Activated gamma-delta T cell (primary cell): ENCODE measurements around the gene CST2.
"Not testable (repeated sequence)": the region's sequence is repeated elsewhere in the genome, so short reads cannot be mapped to it uniquely, and the experiment has no call there.

Experiments used
- DNase-seq: peaks from one replicate; lab custom pipeline; 2025; lab: John Stamatoyannopoulos, UW
- total RNA-seq, 2 donors: gene quantifications; one replicate each; lab custom pipeline; 2026; lab: John Stamatoyannopoulos, UW

Gene CST2
- total RNA-seq, result 0 reads per million in 2 donors

DNA sequence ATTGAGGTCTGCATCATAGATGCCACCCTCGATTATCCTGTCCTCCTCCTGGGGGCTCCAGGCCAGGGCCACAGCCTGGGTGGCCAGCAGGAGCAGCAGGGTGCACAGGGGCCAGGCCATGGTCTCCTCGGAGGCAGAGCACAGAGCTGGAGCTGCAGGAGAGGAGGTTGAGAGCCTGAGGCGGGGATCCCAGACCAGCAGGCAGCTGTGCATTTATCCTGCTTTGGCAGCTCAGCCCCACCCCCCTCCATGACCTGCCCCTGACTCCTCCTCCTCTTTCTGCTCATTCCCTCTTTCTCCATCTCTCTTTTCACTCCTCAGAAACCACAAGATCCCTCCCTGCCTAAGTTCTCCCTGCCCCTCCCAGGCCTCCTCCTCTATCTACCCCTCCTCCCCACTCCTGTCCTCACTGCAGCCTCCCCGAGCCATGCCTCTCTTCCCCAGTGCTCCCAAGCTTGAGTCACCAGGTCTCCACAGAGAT, at the start of gene CST2:
TSS of gene CST2 (minus strand) at position 189 of the 481 bp plus-strand sequence. CDS start at position 120, 69 bp downstream.
- no peak for DNase-seq

- DNase-seq, result no peak
These were observed 49.2 kb upstream of the CST2 start for GRCh38 chr20:23875606-23876237.

DNA sequence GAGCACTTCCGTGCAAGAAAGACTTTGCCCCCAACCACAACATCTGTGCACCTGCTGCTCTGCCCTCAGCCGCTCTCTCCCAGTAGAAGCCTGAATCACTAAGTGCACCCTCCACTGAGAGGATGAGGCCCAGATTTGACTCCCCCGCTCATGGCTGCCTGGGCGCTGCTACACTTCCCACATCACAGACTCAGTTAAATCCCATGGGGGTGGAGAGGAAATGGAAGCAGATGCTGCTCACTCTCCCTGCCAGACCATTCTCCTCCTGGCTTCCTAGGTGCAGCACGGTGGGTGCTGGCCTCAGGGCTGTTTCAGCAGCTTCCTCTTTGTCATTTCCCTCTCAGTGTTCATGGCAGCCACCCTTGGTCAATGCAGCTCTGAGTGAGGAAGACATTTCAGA, 48.2 kb upstream of the CST2 start:
- DNase-seq, result no peak

DNA sequence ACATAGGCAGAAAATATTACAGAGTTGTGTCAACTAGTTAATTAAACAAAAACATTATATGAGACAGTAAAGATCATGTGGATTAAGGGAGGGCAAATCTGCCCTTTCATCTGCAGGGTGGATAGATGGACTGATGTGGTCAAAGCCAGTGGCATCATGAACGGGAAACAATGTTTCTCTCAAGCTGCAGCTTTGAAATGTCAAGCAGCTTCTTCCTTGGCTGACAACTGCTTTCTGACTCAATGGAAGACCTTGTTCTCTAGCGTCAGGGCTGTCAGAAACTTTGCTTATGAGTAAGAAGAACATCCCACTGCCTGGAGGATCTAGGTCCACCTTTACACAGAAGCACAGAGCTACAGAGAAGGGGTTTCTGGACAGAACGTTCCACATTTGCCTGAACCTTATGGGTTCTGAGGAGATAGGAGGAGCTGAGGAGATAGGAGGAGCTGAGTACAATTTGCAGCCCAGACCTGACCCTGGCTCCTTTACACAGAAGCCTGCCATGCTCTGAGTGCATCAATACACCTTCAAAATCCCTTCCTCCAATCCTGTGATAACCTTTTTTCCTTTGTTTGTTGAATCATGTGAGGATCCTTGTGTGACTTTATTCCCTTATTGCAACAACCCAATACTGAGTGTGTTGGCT, 47.0 kb upstream of the CST2 start:
- DNase-seq, result no peak

DNA sequence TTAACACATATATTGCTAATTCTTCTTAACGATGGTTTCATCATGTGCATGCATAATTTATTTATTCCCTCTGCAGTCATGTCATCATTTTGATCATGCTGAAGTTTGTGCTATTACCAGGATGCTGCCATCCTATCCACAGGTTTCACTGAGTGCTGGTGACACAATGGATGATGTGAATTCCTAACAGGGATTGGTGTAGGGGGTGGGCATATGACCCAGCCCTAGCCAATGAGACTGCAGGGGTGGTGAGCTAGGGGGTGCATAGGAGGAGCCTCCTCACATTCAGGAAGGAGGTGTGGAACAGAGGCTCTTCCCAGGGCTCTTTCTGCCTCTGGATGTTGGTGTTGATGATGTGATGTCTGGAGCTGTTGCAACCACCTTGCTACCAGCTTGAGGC, 45.5 kb upstream of the CST2 start:
- no peak for DNase-seq

DNA sequence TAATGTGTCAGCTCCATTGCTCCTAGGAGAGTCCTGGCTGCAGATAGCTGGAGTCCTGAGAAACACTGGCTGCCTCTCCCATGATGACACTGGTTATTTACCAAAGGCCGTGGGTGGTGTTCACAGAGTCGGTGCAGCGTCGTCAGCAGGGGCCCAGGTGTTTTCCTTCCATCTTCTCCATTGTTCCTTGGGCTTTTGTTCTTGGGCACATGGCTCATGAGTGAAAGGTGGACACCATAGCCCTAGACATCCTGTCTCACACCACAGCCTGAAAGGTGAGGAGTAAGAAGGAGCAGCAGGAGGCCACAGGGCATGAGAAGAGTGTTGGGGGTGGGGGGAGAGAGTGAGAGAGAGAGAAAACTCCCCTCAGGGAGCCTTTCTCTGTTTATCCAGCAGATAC, 43.9 kb upstream of the CST2 start:
- DNase-seq, result no peak

- no peak for DNase-seq
These were observed 43.0 kb upstream of the CST2 start for GRCh38 chr20:23869520-23869919.

DNA sequence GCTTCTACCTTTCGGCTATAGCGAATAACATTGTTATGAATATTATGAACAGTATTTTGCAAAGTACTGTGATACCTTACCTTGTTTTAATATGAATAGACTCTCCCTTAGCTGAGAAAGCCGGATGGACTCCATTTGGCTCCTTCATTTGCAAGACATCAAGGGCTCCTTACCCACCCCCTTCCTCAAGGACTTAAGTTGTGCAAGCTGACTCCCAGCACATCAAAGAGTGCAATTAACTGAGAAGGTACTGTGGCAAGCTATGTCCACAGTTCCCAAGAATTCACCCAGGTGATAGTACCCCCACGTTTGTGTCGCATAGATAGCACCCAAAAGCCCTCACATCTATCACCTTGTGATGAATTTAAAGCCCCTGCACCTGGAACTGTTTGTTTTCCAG, 41.8 kb upstream of the CST2 start:
- DNase-seq, result no peak

DNA sequence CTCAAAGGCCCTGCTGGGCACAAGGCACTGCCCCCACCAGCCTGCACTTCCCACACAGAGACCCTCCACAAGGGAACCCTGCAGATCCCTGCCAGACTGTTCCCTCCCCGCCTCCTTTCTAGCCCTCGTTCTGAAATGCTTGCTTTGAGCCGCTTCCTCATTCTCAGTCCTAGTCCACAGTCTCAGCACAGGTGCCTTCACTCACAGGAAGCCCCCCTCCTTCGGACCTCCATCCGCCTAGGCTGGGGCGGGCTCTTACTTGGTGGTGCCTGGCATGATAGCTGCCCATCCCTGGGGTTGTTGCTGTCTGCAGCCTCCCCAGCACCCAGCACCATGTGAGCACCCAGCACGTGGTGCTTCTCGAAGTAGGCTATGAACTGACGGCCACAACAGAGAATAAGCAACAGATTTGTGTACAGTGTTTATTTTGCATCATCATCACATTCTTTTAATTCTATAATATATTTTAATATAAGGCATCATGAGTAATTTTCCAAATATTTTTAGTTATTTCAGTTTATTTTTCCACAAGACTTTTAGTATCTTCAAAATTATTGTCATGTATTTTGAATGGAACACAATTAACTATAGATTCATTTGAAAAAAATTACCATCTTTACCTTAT, 40.7 kb upstream of the CST2 start:
- no peak for DNase-seq

- DNase-seq, result not testable (repeated sequence)
These were observed 34.2 kb upstream of the CST2 start for GRCh38 chr20:23860771-23861170.

DNA sequence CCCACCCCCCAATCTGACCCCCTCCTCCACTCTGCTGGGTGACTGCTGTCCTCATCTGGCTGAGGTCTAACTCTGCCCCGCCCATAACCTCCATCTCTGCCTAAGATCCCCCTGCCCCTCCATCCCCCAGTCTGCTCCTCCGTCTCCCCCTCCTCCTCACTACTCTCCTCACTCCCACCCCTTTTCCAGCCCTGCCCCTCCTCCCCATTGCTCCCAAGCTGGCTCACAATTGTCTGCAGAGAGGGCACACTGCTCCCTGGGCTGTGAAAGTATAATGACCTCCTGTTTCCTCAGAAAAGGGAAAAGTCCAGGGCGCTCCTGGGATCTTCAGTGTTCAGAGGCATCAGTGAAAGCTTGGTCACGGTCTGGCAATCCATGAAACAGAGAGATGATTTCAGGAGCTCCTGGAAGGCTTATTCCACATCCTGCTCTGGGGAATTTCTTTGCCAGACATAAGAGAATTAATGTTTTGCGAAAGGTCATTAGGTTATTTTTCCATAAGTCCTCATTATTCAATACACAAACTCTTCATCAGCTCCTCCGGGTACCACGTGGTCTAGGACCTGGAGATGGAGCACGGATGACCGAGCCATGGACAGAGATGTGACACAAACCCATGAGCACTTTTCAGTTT, 31.6 kb upstream of the CST2 start:
- no peak for DNase-seq

DNA sequence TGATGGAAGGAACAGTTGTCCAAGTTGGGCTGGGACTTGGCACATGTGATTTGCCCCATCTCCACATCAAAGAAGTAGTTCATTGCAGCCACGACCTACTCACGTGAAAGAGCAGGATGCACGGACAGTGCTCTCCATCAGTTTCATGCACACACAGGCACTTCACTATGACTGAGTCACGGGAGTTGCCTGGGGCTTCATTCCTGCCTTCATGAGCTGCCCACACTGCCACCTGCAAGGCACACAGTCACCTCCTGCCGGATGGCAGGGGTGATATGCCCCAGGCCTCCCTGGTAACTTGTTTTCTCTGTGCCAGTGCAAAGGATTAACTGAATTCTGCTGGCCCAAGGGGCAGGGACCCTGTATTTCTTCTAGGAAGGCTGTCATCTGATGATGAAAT, 30.2 kb upstream of the CST2 start:
- DNase-seq, result no peak

DNA sequence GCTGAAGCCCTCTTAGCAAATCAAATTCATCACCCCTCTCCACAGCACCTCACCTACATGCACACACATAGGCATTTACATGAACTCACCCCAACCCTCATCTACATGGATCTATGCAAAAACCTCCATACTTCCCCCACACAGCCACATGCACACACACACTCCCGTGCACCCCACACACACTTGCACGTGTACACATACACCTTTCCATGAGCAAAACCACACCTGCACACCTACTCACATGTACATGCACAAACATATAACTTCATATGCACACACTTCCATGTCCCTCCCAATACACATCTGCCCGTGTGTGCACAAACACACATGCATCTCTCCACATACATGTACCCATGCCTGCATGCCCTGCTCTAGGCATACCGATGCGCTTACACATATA, 29.7 kb upstream of the CST2 start:
- DNase-seq, result no peak

- no peak for DNase-seq
These were observed 15.2 kb upstream of the CST2 start for GRCh38 chr20:23841693-23842092.

GRCh38 chr20:23835716-23836115, 9.2 kb upstream of the CST2 start:
- DNase-seq, result no peak

GRCh38 chr20:23832775-23833513, 6.4 kb upstream of the CST2 start:
- DNase-seq, result no peak

GRCh38 chr20:23831961-23832360, 5.4 kb upstream of the CST2 start:
- DNase-seq, result not testable (repeated sequence)

GRCh38 chr20:23823621-23824324, 2.8 kb downstream of the CST2 start:
- DNase-seq, result no peak

DNA sequence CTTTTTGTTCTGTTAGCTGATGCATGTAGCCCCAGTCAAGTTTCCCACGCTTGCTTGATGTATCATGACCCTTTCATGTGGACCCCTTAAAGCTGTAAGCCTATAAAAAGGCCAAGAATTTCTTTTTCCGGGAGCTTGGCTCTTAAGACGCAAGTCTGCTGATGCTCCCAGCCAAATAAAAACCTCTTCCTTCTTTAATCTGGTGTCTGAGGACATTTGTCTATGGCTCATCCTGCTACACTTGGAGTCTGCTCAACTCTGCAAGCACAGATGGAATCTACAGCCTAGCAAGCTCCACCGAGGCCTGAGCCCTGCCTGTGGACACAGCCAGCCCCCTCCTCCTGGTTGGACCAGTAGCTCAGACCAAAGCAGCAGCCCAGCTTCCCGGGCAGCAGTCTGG, 3.4 kb downstream of the CST2 start:
- no peak for DNase-seq

GRCh38 chr20:23820493-23820892, 6.0 kb downstream of the CST2 start:
- no peak for DNase-seq

DNA sequence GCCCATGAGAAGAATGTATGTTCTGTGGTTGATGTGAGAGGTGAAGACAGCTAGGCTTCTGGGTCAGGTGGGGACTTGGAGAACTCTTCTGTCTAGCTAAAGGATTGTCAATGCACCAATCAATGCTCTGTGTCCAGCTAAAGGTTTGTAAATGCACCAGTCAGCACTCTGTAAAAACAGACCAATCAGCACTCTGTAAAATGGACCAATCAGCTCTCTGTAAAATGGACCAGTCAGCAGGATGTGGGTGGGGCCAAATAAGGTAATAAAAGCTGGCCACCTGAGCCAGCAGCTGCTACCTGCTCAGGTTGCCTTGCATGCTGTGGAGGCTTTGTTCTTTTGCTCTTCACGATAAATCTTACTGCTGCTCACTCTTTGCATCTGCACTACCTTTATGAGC, 15.0 kb downstream of the CST2 start:
- not testable (repeated sequence) for DNase-seq
